ENCODE data around the gene DIABLO. TPM values are rescaled to one million over a fixed set of nuclear protein-coding genes. Genes with fewer than 3 reads are reported as not detected.

DIABLO gene
- total RNA-seq, 1 donor from 2014 or later: 57.6 TPM

DNA sequence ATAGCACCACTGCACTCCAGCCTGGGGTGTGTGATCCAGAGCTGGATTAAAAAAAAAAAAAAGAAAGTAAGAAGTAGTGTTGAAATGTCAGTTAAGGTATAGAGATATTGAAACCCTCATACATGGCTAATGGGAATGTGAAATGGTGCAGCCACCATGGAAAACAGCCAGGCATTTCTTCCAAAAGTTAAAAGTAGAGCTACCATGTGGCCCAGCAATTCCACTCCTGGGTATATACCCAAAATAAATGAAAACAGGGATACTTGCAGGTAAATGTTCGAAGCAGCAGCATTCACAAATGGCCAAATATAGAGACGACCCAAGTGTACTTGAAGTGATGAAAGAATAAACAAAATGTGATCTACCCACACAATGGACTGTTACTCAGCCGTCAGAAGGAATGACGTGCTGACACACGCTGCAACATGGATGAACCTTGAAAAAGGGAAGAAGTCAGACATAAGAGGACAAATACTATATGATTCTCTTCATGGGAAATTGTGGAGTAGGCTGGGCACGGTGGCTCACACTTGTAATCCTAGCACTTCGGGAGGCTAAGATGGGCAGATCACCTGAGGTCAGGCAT lies 67.1 kb downstream of the DIABLO start:
- H3K4me3 Mint-ChIP-seq: no peak overlapping the region
- no peaks in the 10 kb centered on the region for H3K36me3 Mint-ChIP-seq
- no peak overlapping the region for H3K27ac Mint-ChIP-seq

More for the DNA sequence above, 67.1 kb downstream of the DIABLO start:
- no peak for TF ChIP-seq CTCF (conservative IDR thresholded peaks at IDR 0.05)
- Mint-ChIP-seq H3K4me1 (ENCODE audit: unreplicated experiment) (no peaks in the 10 kb centered on the region), H3K27me3 (peaks cover 13% of the 10 kb centered on the region), H3K9me3 (no peaks in the 10 kb centered on the region)
- DNase-seq (ENCODE audit: extremely low spot score, unreplicated experiment): no peak

Other genes starting within 250 kb of the DIABLO start
- gene BCL7A, start 204.2 kb downstream of the DIABLO start, total RNA-seq (ENCODE audit: low replicate concordance): 22.2 and 30.9 TPM in 2 replicates
- 28.4 and 44.5 TPM in 2 replicates for gene MLXIP, start 147.3 kb downstream of the DIABLO start, total RNA-seq (ENCODE audit: low replicate concordance)
- gene IL31, start 51.8 kb downstream of the DIABLO start, total RNA-seq (ENCODE audit: low replicate concordance): not detected in 2 replicates
- gene LRRC43, start 42.9 kb downstream of the DIABLO start, total RNA-seq (ENCODE audit: low replicate concordance): 2.9 and 3.0 TPM in 2 replicates
- gene B3GNT4, start 22.3 kb downstream of the DIABLO start, total RNA-seq (ENCODE audit: low replicate concordance): 0.53 and 0.86 TPM in 2 replicates
- 33.0 and 34.7 TPM in 2 replicates for gene VPS33A, start 40.4 kb upstream of the DIABLO start, total RNA-seq (ENCODE audit: low replicate concordance)
- gene CLIP1, start 196.6 kb upstream of the DIABLO start, total RNA-seq (ENCODE audit: low replicate concordance): 59.1 and 119 TPM in 2 replicates

Measured in type B pancreatic cell (in vitro differentiated cells).